Measurements from ENCODE around the gene NEU4. TPM values are rescaled to one million over a fixed set of nuclear protein-coding genes. Genes with fewer than 3 reads are reported as not detected.

NEU4 gene
- total and polyA plus RNA-seq, 3 donors from 2014 or later = 0.88 to 2.0 (median 1.6) TPM

GRCh38 chr2:241763551-241764274, 45.3 kb upstream of the NEU4 start:
- WGBS, 2 donors = 84 to 86% methylated on average over 16 to 20 of the region's 20 CpGs
- H3K36me3 ChIP-seq (ENCODE audit: low read depth, missing control alignments) = no peaks in the 10 kb centered on the region

GRCh38 chr2:241764275-241765241, 44.4 kb upstream of the NEU4 start:
- Histone ChIP-seq H3K36me3 (ENCODE audit: low read depth, missing control alignments) (no peaks in the 10 kb centered on the region), H3K4me3 (no peak overlapping the region), H3K27me3 (no peaks in the 10 kb centered on the region), H3K4me1 (no peaks in the 10 kb centered on the region), H3K27ac (no peak overlapping the region), H3K9me3 (no peaks in the 10 kb centered on the region)
- no peak for DNase-seq
- TF ChIP-seq CTCF (IDR thresholded peaks at IDR 0.05) (no peak), POLR2A (IDR thresholded peaks at IDR 0.05) (no peak)
- intact Hi-C loops (cut with DNase I; ENCODE audit: low total_unique reads) = no loop called here
- 84 to 88% methylated on average over 20 to 27 of the region's 27 CpGs for WGBS, 2 donors

More at GRCh38 chr2:241763551-241764274, 45.3 kb upstream of the NEU4 start:
- TF ChIP-seq CTCF (IDR thresholded peaks at IDR 0.05) = no peak
- no peak for TF ChIP-seq POLR2A (IDR thresholded peaks at IDR 0.05)
- intact Hi-C loops (cut with DNase I; ENCODE audit: low total_unique reads) = no loop called here
- no peak overlapping the region for H3K4me3 ChIP-seq
- no peaks in the 10 kb centered on the region for H3K9me3 ChIP-seq
- H3K27ac ChIP-seq = no peak overlapping the region
- H3K4me1 ChIP-seq = no peaks in the 10 kb centered on the region
- no peak for DNase-seq
- no peaks in the 10 kb centered on the region for H3K27me3 ChIP-seq

GRCh38 chr2:241767464-241768250, 41.3 kb upstream of the NEU4 start:
- Histone ChIP-seq H3K36me3 (ENCODE audit: low read depth, missing control alignments) (no peaks in the 10 kb centered on the region), H3K4me3 (no peak overlapping the region), H3K27me3 (no peaks in the 10 kb centered on the region), H3K4me1 (no peaks in the 10 kb centered on the region), H3K9me3 (no peaks in the 10 kb centered on the region), H3K27ac (no peak overlapping the region)
- WGBS, 2 donors = 93 to 95% methylated on average over 27 to 36 of the region's 37 CpGs
- TF ChIP-seq CTCF (IDR thresholded peaks at IDR 0.05) = no peak
- no peak for TF ChIP-seq POLR2A (IDR thresholded peaks at IDR 0.05)
- intact Hi-C loops (cut with DNase I; ENCODE audit: low total_unique reads) = no loop called here
- DNase-seq = peak; percentile 8

- Histone ChIP-seq H3K27me3 (no peaks in the 10 kb centered on the region), H3K4me1 (no peaks in the 10 kb centered on the region), H3K9me3 (no peaks in the 10 kb centered on the region), H3K36me3 (ENCODE audit: low read depth, missing control alignments) (no peaks in the 10 kb centered on the region), H3K4me3 (no peak overlapping the region), H3K27ac (no peak overlapping the region)
- TF ChIP-seq POLR2A (IDR thresholded peaks at IDR 0.05) (no peak), CTCF (IDR thresholded peaks at IDR 0.05) (no peak)
- WGBS, 2 donors = 91% methylated on average over 8 to 29 of the region's 29 CpGs
- intact Hi-C loops (cut with DNase I; ENCODE audit: low total_unique reads) = no loop called here
- DNase-seq = no peak
These were observed 40.7 kb upstream of the NEU4 start for GRCh38 chr2:241768251-241768711.

Data from testis (tissue), 3 donors.